Right atrium auricular region (tissue), 2 donors: ENCODE results near the gene TNS3. TPM values are rescaled to one million over a fixed set of nuclear protein-coding genes. Genes with fewer than 3 reads are reported as not detected.

Source experiments
- DNase-seq: peaks from one replicate; pipeline ENCODE4 v3.0.0-alpha.2; 2019; ENCODE audit warnings: low spot score
- H3K27ac ChIP-seq, 2 donors: fragments of 200-600 bp; sonication (generic); 1 replicate in 1 of 2; 2 replicates in 1 of 2; pipeline ENCODE4 v1.5.1; 2016 to 2019
- H3K27me3 ChIP-seq, 2 donors: fragments of 200-600 bp; sonication (generic); one replicate each; pipeline versions ENCODE4 v1.5.1 to v1.6.0; 2017 to 2019
- H3K36me3 ChIP-seq: fragments of 200-600 bp; sonication (generic); one replicate; pipeline ENCODE4 v1.5.1; 2016
- H3K4me1 ChIP-seq, 2 donors: fragments of 200-600 bp; sonication (generic); one replicate each; pipeline versions ENCODE4 v1.5.1 to v1.6.0; 2017 to 2019
- H3K4me3 ChIP-seq, 2 donors: fragments of 200-600 bp; sonication (generic); 1 replicate in 1 of 2; 2 replicates in 1 of 2; pipeline ENCODE4 v1.5.1; 2017 to 2019; ENCODE audit warnings: mild to moderate bottlenecking in 1 of 2, moderate library complexity in 1 of 2
- H3K9me3 ChIP-seq, 2 donors: fragments of 200-600 bp; sonication (generic); one replicate each; pipeline ENCODE4 v1.5.1; 2019
- CTCF ChIP-seq, 2 donors: fragments of 200-600 bp; sonication (generic); IDR thresholded peaks; one replicate each; pipeline ENCODE4 v1.5.1; 2019; ENCODE audit warnings: antibody characterized with exemption in 2 of 2
- total RNA-seq, 2 donors: library from RNA; depleted of rRNA; stranded (reverse); fragments of >200 nt; gene quantifications; one replicate each; pipeline ENCODE4 v1.1.0, GENCODE V29; 2016

Gene TNS3
- total RNA-seq, 2 donors from 2014 or later = 39.7 to 44.4 TPM

- no peak for TF ChIP-seq CTCF (IDR thresholded peaks at IDR 0.05)
- no peak for DNase-seq
- Histone ChIP-seq H3K36me3 (no peaks in the 10 kb centered on the region), H3K4me1 (peaks cover 0 to 9% of the 10 kb centered on the region in 2 donors), H3K27me3 (no peaks in the 10 kb centered on the region), H3K27ac (no peak overlapping the region), H3K4me3 (no peak overlapping the region), H3K9me3 (no peaks in the 10 kb centered on the region)
These were observed 56.8 kb downstream of the TNS3 start for GRCh38 chr7:47525066-47525623.

GRCh38 chr7:47523401-47523800, 58.5 kb downstream of the TNS3 start:
- no peak for TF ChIP-seq CTCF (IDR thresholded peaks at IDR 0.05)
- Histone ChIP-seq H3K27me3 (no peaks in the 10 kb centered on the region), H3K4me3 (no peak overlapping the region), H3K27ac (no peak overlapping the region), H3K9me3 (no peaks in the 10 kb centered on the region), H3K4me1 (peaks cover 0 to 9% of the 10 kb centered on the region in 2 donors), H3K36me3 (no peaks in the 10 kb centered on the region)
- DNase-seq = no peak

GRCh38 chr7:47521816-47522561, 59.9 kb downstream of the TNS3 start:
- Histone ChIP-seq H3K27me3 (no peaks in the 10 kb centered on the region), H3K4me1 (peaks cover 0 to 9% of the 10 kb centered on the region in 2 donors), H3K36me3 (no peaks in the 10 kb centered on the region), H3K27ac (peak overlapping the region in 1 of 2 donors; percentile 83), H3K9me3 (no peaks in the 10 kb centered on the region), H3K4me3 (no peak overlapping the region)
- no peak for DNase-seq
- no peak for TF ChIP-seq CTCF (IDR thresholded peaks at IDR 0.05)

- Histone ChIP-seq H3K27ac (peak overlapping the region; percentile 48 to 83), H3K9me3 (no peaks in the 10 kb centered on the region), H3K27me3 (no peaks in the 10 kb centered on the region), H3K4me3 (no peak overlapping the region), H3K4me1 (peaks cover 0 to 9% of the 10 kb centered on the region in 2 donors), H3K36me3 (no peaks in the 10 kb centered on the region)
- DNase-seq = no peak
- TF ChIP-seq CTCF (IDR thresholded peaks at IDR 0.05) = no peak
These were observed 60.7 kb downstream of the TNS3 start for GRCh38 chr7:47521011-47521795.

- Histone ChIP-seq H3K27ac (peak overlapping the region; percentile 48 to 83), H3K27me3 (no peaks in the 10 kb centered on the region), H3K4me1 (peaks cover 0 to 9% of the 10 kb centered on the region in 2 donors), H3K36me3 (no peaks in the 10 kb centered on the region), H3K9me3 (no peaks in the 10 kb centered on the region), H3K4me3 (no peak overlapping the region)
- no peak for TF ChIP-seq CTCF (IDR thresholded peaks at IDR 0.05)
- DNase-seq = peak; percentile 93
These were observed 61.5 kb downstream of the TNS3 start for GRCh38 chr7:47520406-47520805.
